Left renal pelvis (tissue), 4 donors: ENCODE results near the gene MYO15B. TPM values are rescaled to one million over a fixed set of nuclear protein-coding genes. Genes with fewer than 3 reads are reported as not detected.
"Not testable (repeated sequence)": the region's sequence is repeated elsewhere in the genome, so short reads cannot be mapped to it uniquely, and the experiment has no call there.

Experiments used
- DNase-seq, 4 donors: peaks; one replicate each; pipeline ENCODE4 v3.0.0-alpha.2; 2013; ENCODE audit warnings: low read depth in 4 of 4, low spot score in 3 of 4
- polyA plus RNA-seq, 4 donors: library from polyadenylated mRNA; unstranded; fragments of 120-200 nt; gene quantifications; one replicate each; pipeline ENCODE4 v1.2.1, GENCODE V29; 2013; ENCODE audit not compliant: insufficient read length in 4 of 4

MYO15B gene
- polyA plus RNA-seq, 4 donors = 89.0 to 224 (median 182) TPM

- DNase-seq = no peak
These were observed 48.1 kb downstream of the MYO15B start for GRCh38 chr17:75635610-75636202.

- no peak for DNase-seq
These were observed 49.0 kb downstream of the MYO15B start for GRCh38 chr17:75636381-75637142.

GRCh38 chr17:75637143-75637538, 49.5 kb downstream of the MYO15B start:
- no peak for DNase-seq

- no peak for DNase-seq
These were observed 50.0 kb downstream of the MYO15B start for GRCh38 chr17:75637551-75637950.

- DNase-seq = not testable (repeated sequence)
These were observed 50.4 kb downstream of the MYO15B start for GRCh38 chr17:75638039-75638438.

GRCh38 chr17:75638893-75639292, 51.3 kb downstream of the MYO15B start:
- no peak for DNase-seq

- no peak for DNase-seq
These were observed 51.7 kb downstream of the MYO15B start for GRCh38 chr17:75639327-75639726.

- DNase-seq = peak in 1 of 4 donors; percentile 66
These were observed 52.4 kb downstream of the MYO15B start for GRCh38 chr17:75639771-75640555.

GRCh38 chr17:75640556-75641119, 53.0 kb downstream of the MYO15B start:
- no peak for DNase-seq

- DNase-seq = no peak
These were observed 53.7 kb downstream of the MYO15B start for GRCh38 chr17:75641343-75641742.

GRCh38 chr17:75642182-75642783, 54.7 kb downstream of the MYO15B start:
- no peak for DNase-seq

GRCh38 chr17:75642784-75643642, 55.4 kb downstream of the MYO15B start:
- DNase-seq = no peak

GRCh38 chr17:75643643-75644017, 56.0 kb downstream of the MYO15B start:
- no peak for DNase-seq

GRCh38 chr17:75645501-75645888, 57.9 kb downstream of the MYO15B start:
- no peak for DNase-seq

GRCh38 chr17:75645889-75646637, 58.5 kb downstream of the MYO15B start:
- peak in 1 of 4 donors; percentile 76 for DNase-seq

- DNase-seq = no peak
These were observed 59.0 kb downstream of the MYO15B start for GRCh38 chr17:75646638-75646992.

- no peak for DNase-seq
These were observed 59.5 kb downstream of the MYO15B start for GRCh38 chr17:75647061-75647460.

GRCh38 chr17:75647921-75648320, 60.3 kb downstream of the MYO15B start:
- no peak for DNase-seq

GRCh38 chr17:75649687-75650086, 62.1 kb downstream of the MYO15B start:
- no peak for DNase-seq
